B cell (primary cell): ENCODE data around the gene UNC5C. TPM values are rescaled to one million over a fixed set of nuclear protein-coding genes. Genes with fewer than 3 reads are reported as not detected.

Source experiments
- ATAC-seq: fragments of 200-7000 bp; cut with Tn5 transposase; one replicate; pipeline ENCODE4 v1.10.0; 2021; ENCODE audit warnings: low read depth, mild to moderate bottlenecking, moderate number of reproducible peaks, moderate library complexity
- CTCF ChIA-PET: fragments of 350-600 bp; sonication (Branson Sonifier 250); formaldehyde crosslinking; loops from one replicate; lab custom pipeline; 2021; ENCODE audit warnings: antibody characterized with exemption, inconsistent platforms; lab: Charles Lee
- POLR2A ChIA-PET: fragments of 350-600 bp; sonication (Branson Sonifier 250); formaldehyde crosslinking; loops from one replicate; lab custom pipeline; 2021; ENCODE audit warnings: antibody characterized with exemption; lab: Charles Lee
- DNase-seq: peaks from one replicate; pipeline ENCODE4 v3.0.0; 2013
- H2AFZ ChIP-seq: 2 replicates; pipeline ENCODE4 v1.6.1; 2012; ENCODE audit warnings: mild to moderate bottlenecking, low read depth, low read length; ENCODE audit not compliant: insufficient read depth, poor library complexity, severe bottlenecking
- H3K27ac ChIP-seq, 2 donors: 1 replicate in 1 of 2; 2 replicates in 1 of 2; pipeline ENCODE4 v1.5.1; 2012 to 2013; ENCODE audit warnings: low read length in 2 of 2, mild to moderate bottlenecking in 2 of 2, moderate library complexity in 1 of 2
- H3K27me3 ChIP-seq, 4 experiments: fragments of 200-600 bp in 1 of 4; sonication (generic) in 1 of 4; replicated peaks in 1 of 4; 1 replicate in 2 of 4; 2 replicates in 2 of 4; pipeline versions ENCODE4 v1.6.1 to v1.7.0; 2013 to 2016; ENCODE audit warnings: low read length in 3 of 4, mild to moderate bottlenecking in 2 of 4, mixed read lengths in 1 of 4, moderate library complexity in 1 of 4; ENCODE audit not compliant: insufficient read depth in 4 of 4, control insufficient read depth in 3 of 4; ENCODE audit errors: control extremely low read depth in 1 of 4
- H3K36me3 ChIP-seq, 2 experiments: replicated peaks in 1 of 2; 1 replicate in 1 of 2; 2 replicates in 1 of 2; pipeline versions ENCODE4 v1.6.1 to v1.7.1; 2013; ENCODE audit warnings: low read length in 1 of 2; ENCODE audit not compliant: insufficient read depth in 2 of 2, control insufficient read depth in 1 of 2; ENCODE audit errors: control extremely low read depth in 1 of 2, extremely low read depth in 1 of 2
- H3K4me1 ChIP-seq, 2 donors: fragments of 200-600 bp in 1 of 2; sonication (generic) in 1 of 2; 1 replicate in 1 of 2; 2 replicates in 1 of 2; pipeline versions ENCODE4 v1.5.1 to v1.6.1; 2013 to 2017; ENCODE audit warnings: low read length in 2 of 2; ENCODE audit not compliant: control insufficient read depth in 2 of 2, insufficient read depth in 2 of 2
- H3K4me2 ChIP-seq: replicated peaks from 2 replicates; pipeline ENCODE3; 2012; ENCODE audit warnings: mild to moderate bottlenecking, low read depth, low read length; ENCODE audit not compliant: poor library complexity, severe bottlenecking
- H3K4me3 ChIP-seq, 5 experiments: fragments of 200-600 bp in 1 of 5; sonication (generic) in 1 of 5; 1 replicate in 3 of 5; 2 replicates in 2 of 5; pipeline versions ENCODE4 v1.5.1 to v1.7.0; 2011 to 2016; ENCODE audit warnings: low read length in 4 of 5, mild to moderate bottlenecking in 4 of 5, low read depth in 2 of 5, control low read depth in 1 of 5, moderate library complexity in 1 of 5; ENCODE audit not compliant: insufficient read depth in 1 of 5; ENCODE audit errors: control extremely low read depth in 1 of 5, extremely low read depth in 1 of 5
- H3K79me2 ChIP-seq: fragments of 200-600 bp; sonication (generic); one replicate; pipeline ENCODE4 v1.6.0; 2016; ENCODE audit warnings: low read length; ENCODE audit not compliant: control insufficient read depth, insufficient read depth
- H3K9ac ChIP-seq: fragments of 200-600 bp; sonication (generic); 2 replicates; pipeline ENCODE4 v1.6.1; 2017; ENCODE audit warnings: mild to moderate bottlenecking, low read length, moderate library complexity
- H3K9me3 ChIP-seq, 3 donors: one replicate each; pipeline versions ENCODE4 v1.6.1 to v1.7.1; 2013; ENCODE audit warnings: low read length in 2 of 3; ENCODE audit not compliant: control insufficient read depth in 2 of 3, insufficient read depth in 1 of 3; ENCODE audit errors: control extremely low read depth in 1 of 3
- H4K20me1 ChIP-seq: 2 replicates; pipeline ENCODE4 v1.6.0; 2012; ENCODE audit warnings: mild to moderate bottlenecking, low read length; ENCODE audit not compliant: insufficient read depth, control insufficient read depth, poor library complexity, severe bottlenecking
- H3K27ac Mint-ChIP-seq: one replicate; pipeline ENCODE4 v1.8.0; 2021; ENCODE audit warnings: mixed read lengths
- H3K27me3 Mint-ChIP-seq: one replicate; pipeline ENCODE4 v1.8.0; 2021; ENCODE audit warnings: mixed read lengths
- H3K4me1 Mint-ChIP-seq: one replicate; pipeline ENCODE4 v1.8.0; 2021; ENCODE audit warnings: mixed read lengths
- H3K4me3 Mint-ChIP-seq: one replicate; pipeline ENCODE4 v1.8.0; 2021; ENCODE audit warnings: mixed read lengths
- H3K9me3 Mint-ChIP-seq: one replicate; pipeline ENCODE4 v1.8.0; 2022; ENCODE audit warnings: mixed read lengths; ENCODE audit not compliant: insufficient read depth
- EZH2 ChIP-seq: IDR thresholded peaks from 2 replicates; pipeline ENCODE4 v1.6.1; 2012; ENCODE audit warnings: borderline replicate concordance, low read depth, mild to moderate bottlenecking, moderate library complexity, low read length; ENCODE audit not compliant: insufficient read depth, poor library complexity, severe bottlenecking
- WGBS: methylation state at CpG from one replicate; pipeline ENCODE4 v1.1.5; 2013; ENCODE audit warnings: missing lambda C conversion rate; ENCODE audit not compliant: insufficient coverage; 5-methylcytosine and 5-hydroxymethylcytosine counted together
- intact Hi-C: fragments of 100-400 bp; cut with micrococcal nuclease; formaldehyde crosslinking; loops from one replicate; pipeline ENCODE4 v1.10.0; 2022
- polyA plus RNA-seq: library from polyadenylated mRNA; depleted of rRNA; stranded (reverse); fragments of >200 nt; gene quantifications from 2 replicates; pipeline ENCODE4 v1.2.3, GENCODE V29; 2012
- total RNA-seq, 2 donors: library from RNA; stranded (reverse); fragments of 120-200 nt in 1 of 2; gene quantifications; 1 replicate in 1 of 2; 2 replicates in 1 of 2; pipeline versions ENCODE4 v1.2.3 to v1.2.4, GENCODE V29; 2013 to 2022
- TF ChIP-seq, protein P1 (sequence below): fragments of 200-600 bp; IDR thresholded peaks from one replicate; pipeline ENCODE4 v1.8.0; 2022; ENCODE audit warnings: antibody characterized with exemption, mild to moderate bottlenecking

The UNC5C gene
- total and polyA plus RNA-seq, 2 donors (not counting 1 experiment from before 2014, with no cell fraction given): not detected

DNA sequence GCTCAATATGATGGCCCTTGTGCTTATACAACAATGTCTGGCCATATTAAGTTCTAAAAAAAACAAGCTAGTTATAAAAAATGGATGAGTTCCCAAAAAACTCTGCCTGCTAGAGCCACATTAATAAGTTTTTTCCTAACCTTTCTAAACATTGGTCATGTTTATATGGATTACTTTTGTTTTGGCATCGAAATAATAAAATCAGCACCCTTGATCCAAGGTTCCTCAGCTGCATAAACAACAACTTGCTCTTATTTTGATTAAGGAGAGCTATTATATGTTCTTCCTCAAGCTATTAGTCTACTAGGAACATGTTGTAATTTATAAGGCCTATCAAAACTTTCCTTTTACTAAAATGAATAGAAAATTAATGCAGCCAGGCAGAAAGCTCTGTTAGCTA, 48.4 kb downstream of the UNC5C start:
- TF ChIP-seq, protein P1, sequence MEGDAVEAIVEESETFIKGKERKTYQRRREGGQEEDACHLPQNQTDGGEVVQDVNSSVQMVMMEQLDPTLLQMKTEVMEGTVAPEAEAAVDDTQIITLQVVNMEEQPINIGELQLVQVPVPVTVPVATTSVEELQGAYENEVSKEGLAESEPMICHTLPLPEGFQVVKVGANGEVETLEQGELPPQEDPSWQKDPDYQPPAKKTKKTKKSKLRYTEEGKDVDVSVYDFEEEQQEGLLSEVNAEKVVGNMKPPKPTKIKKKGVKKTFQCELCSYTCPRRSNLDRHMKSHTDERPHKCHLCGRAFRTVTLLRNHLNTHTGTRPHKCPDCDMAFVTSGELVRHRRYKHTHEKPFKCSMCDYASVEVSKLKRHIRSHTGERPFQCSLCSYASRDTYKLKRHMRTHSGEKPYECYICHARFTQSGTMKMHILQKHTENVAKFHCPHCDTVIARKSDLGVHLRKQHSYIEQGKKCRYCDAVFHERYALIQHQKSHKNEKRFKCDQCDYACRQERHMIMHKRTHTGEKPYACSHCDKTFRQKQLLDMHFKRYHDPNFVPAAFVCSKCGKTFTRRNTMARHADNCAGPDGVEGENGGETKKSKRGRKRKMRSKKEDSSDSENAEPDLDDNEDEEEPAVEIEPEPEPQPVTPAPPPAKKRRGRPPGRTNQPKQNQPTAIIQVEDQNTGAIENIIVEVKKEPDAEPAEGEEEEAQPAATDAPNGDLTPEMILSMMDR: no peak
- no peak for TF ChIP-seq EZH2
- CTCF ChIA-PET: no interaction called here
- Mint-ChIP-seq H3K27me3 (no peaks in the 10 kb centered on the region), H3K27ac (no peak overlapping the region), H3K4me3 (no peak overlapping the region), H3K4me1 (no peaks in the 10 kb centered on the region), H3K9me3 (no peaks in the 10 kb centered on the region)
- WGBS: no CpG with 5 or more reads among the region's 1 CpG
- Histone ChIP-seq H3K27me3 (no peaks in the 10 kb centered on the region), H2AFZ (no peak overlapping the region), H3K36me3 (no peaks in the 10 kb centered on the region), H3K4me3 (no peak overlapping the region), H3K79me2 (no peaks in the 10 kb centered on the region), H4K20me1 (no peaks in the 10 kb centered on the region), H3K4me2 (no peak overlapping the region), H3K27ac (no peak overlapping the region), H3K4me1 (no peaks in the 10 kb centered on the region), H3K9ac (no peak overlapping the region), H3K9me3 (no peaks in the 10 kb centered on the region)
- DNase-seq (no peak), ATAC-seq (no peak)
- intact Hi-C loops: no loop called here
- POLR2A ChIA-PET: no interaction called here

- ChIA-PET POLR2A (no interaction called here), CTCF (no interaction called here)
- Mint-ChIP-seq H3K4me1 (no peaks in the 10 kb centered on the region), H3K27me3 (no peaks in the 10 kb centered on the region), H3K9me3 (no peaks in the 10 kb centered on the region), H3K4me3 (no peak overlapping the region), H3K27ac (no peak overlapping the region)
- no peak overlapping the region for H3K9ac ChIP-seq
- H3K4me1 ChIP-seq: no peaks in the 10 kb centered on the region
- WGBS: 100% methylated on average over 1 of the region's 2 CpGs
- intact Hi-C loops: no loop called here
- H3K27ac ChIP-seq: no peak overlapping the region
- no peak overlapping the region for H2AFZ ChIP-seq
- no peak overlapping the region for H3K4me3 ChIP-seq
- no peaks in the 10 kb centered on the region for H4K20me1 ChIP-seq
- TF ChIP-seq EZH2: no peak
- TF ChIP-seq, protein P1: no peak
- DNase-seq (no peak), ATAC-seq (no peak)
- H3K36me3 ChIP-seq: no peaks in the 10 kb centered on the region
- H3K9me3 ChIP-seq: no peaks in the 10 kb centered on the region
- H3K4me2 ChIP-seq: no peak overlapping the region
- H3K79me2 ChIP-seq: no peaks in the 10 kb centered on the region
- H3K27me3 ChIP-seq: no peaks in the 10 kb centered on the region
These were observed 49.5 kb downstream of the UNC5C start for GRCh38 chr4:95499291-95499696.
